ENCODE results near the gene EAF1.
"Not testable (repeated sequence)": the region's sequence is repeated elsewhere in the genome, so short reads cannot be mapped to it uniquely, and the experiment has no call there.

The EAF1 gene

GRCh38 chr3:15484551-15484950, 57.2 kb downstream of the EAF1 start:
- DNase-seq (ENCODE audit: low read depth), result not testable (repeated sequence)

- no peak for DNase-seq (ENCODE audit: low read depth)
Measured at GRCh38 chr3:15486020-15486419, 58.6 kb downstream of the EAF1 start.

- no peak for DNase-seq (ENCODE audit: low read depth)
Measured at GRCh38 chr3:15486979-15487378, 59.6 kb downstream of the EAF1 start.

GRCh38 chr3:15488002-15488401, 60.6 kb downstream of the EAF1 start:
- DNase-seq (ENCODE audit: low read depth), result no peak

- no peak for DNase-seq (ENCODE audit: low read depth)
Measured at GRCh38 chr3:15490158-15490557, 62.8 kb downstream of the EAF1 start.

GRCh38 chr3:15491143-15491542, 63.7 kb downstream of the EAF1 start:
- no peak for DNase-seq (ENCODE audit: low read depth)
